Karpas-422 (cell line): ENCODE measurements around the gene SULT1C4. TPM values are rescaled to one million over a fixed set of nuclear protein-coding genes. Genes with fewer than 3 reads are reported as not detected.

Experiments
- DNase-seq: peaks from one replicate; pipeline ENCODE4 v3.0.0-alpha.2; 2015
- H2AFZ ChIP-seq: fragments of 200-600 bp; sonication (generic); 2 replicates; pipeline ENCODE4 v1.6.1; 2014; ENCODE audit warnings: antibody characterized with exemption, low read length, mixed read lengths
- H3K27ac ChIP-seq: fragments of 200-600 bp; sonication (generic); 2 replicates; pipeline ENCODE4 v1.5.1; 2014; ENCODE audit warnings: mild to moderate bottlenecking, low read length, moderate library complexity
- H3K27me3 ChIP-seq: fragments of 200-600 bp; sonication (generic); 2 replicates; pipeline ENCODE4 v1.6.1; 2014; ENCODE audit warnings: low read length, mixed read lengths
- H3K36me3 ChIP-seq: fragments of 200-600 bp; sonication (generic); 2 replicates; pipeline ENCODE4 v1.6.1; 2014; ENCODE audit warnings: low read length, mixed read lengths; ENCODE audit not compliant: insufficient read depth
- H3K4me1 ChIP-seq: fragments of 200-600 bp; sonication (generic); 2 replicates; pipeline ENCODE4 v1.6.1; 2014; ENCODE audit warnings: mild to moderate bottlenecking, low read length, mixed read lengths
- H3K4me2 ChIP-seq: fragments of 200-600 bp; sonication (generic); 2 replicates; pipeline ENCODE4 v1.6.1; 2014; ENCODE audit warnings: low read length, low read depth, mild to moderate bottlenecking; ENCODE audit not compliant: poor library complexity, severe bottlenecking
- H3K4me3 ChIP-seq: fragments of 200-600 bp; sonication (generic); 2 replicates; pipeline ENCODE4 v1.5.1; 2014; ENCODE audit warnings: mild to moderate bottlenecking, antibody characterized with exemption, low read length, mixed read lengths
- H3K79me2 ChIP-seq: fragments of 200-600 bp; sonication (generic); 2 replicates; pipeline ENCODE4 v1.6.1; 2014; ENCODE audit warnings: mild to moderate bottlenecking, low read length, mixed read lengths
- H3K9ac ChIP-seq: fragments of 200-600 bp; sonication (generic); 2 replicates; pipeline ENCODE4 v1.6.0; 2014; ENCODE audit warnings: low read length
- H3K9me2 ChIP-seq: fragments of 200-600 bp; sonication (generic), shearing (Covaris generic); replicated peaks from 2 replicates; pipeline ENCODE4 v1.6.0; 2014; ENCODE audit warnings: mild to moderate bottlenecking, low read length, moderate library complexity; ENCODE audit not compliant: insufficient read depth
- H3K9me3 ChIP-seq: fragments of 300-700, 200-600 bp; sonication (generic); 2 replicates; pipeline ENCODE4 v1.6.1; 2014; ENCODE audit warnings: low read length, mixed read lengths
- H4K20me1 ChIP-seq: fragments of 200-600 bp; sonication (generic); 2 replicates; pipeline ENCODE4 v1.6.1; 2014; ENCODE audit warnings: mild to moderate bottlenecking, antibody characterized with exemption, low read length, low read depth; ENCODE audit not compliant: insufficient read depth
- total RNA-seq: library from RNA; depleted of rRNA; stranded (reverse); fragments of >200 nt; shearing (Covaris generic); gene quantifications from 2 replicates; pipeline ENCODE4 v1.2.3, GENCODE V29; 2014; ENCODE audit warnings: low replicate concordance

Gene SULT1C4
- total RNA-seq, 1 experiment from 2014 or later = not detected

GRCh38 chr2:108413711-108414095, 35.9 kb downstream of the SULT1C4 start:
- Histone ChIP-seq H3K9me2 (no peaks in the 10 kb centered on the region), H3K4me2 (no peak overlapping the region), H3K27me3 (no peaks in the 10 kb centered on the region), H3K4me1 (no peaks in the 10 kb centered on the region), H2AFZ (no peak overlapping the region), H3K9ac (no peak overlapping the region), H3K9me3 (no peaks in the 10 kb centered on the region), H3K79me2 (no peaks in the 10 kb centered on the region), H3K4me3 (no peak overlapping the region), H3K27ac (no peak overlapping the region), H3K36me3 (no peaks in the 10 kb centered on the region), H4K20me1 (no peaks in the 10 kb centered on the region)
- no peak for DNase-seq

- H2AFZ ChIP-seq = no peak overlapping the region
- H3K27ac ChIP-seq = no peak overlapping the region
- H3K4me2 ChIP-seq = no peak overlapping the region
- no peaks in the 10 kb centered on the region for H3K27me3 ChIP-seq
- H3K4me3 ChIP-seq = no peak overlapping the region
- no peaks in the 10 kb centered on the region for H3K79me2 ChIP-seq
- no peak for DNase-seq
- H3K36me3 ChIP-seq = no peaks in the 10 kb centered on the region
- H3K9me3 ChIP-seq = no peaks in the 10 kb centered on the region
- H3K4me1 ChIP-seq = no peaks in the 10 kb centered on the region
- H3K9me2 ChIP-seq = no peaks in the 10 kb centered on the region
- no peaks in the 10 kb centered on the region for H4K20me1 ChIP-seq
- H3K9ac ChIP-seq = no peak overlapping the region
These were observed 36.6 kb downstream of the SULT1C4 start for GRCh38 chr2:108414256-108414876.

- DNase-seq = no peak
- H2AFZ ChIP-seq = no peak overlapping the region
These were observed 37.2 kb downstream of the SULT1C4 start for GRCh38 chr2:108414945-108415344.

DNA sequence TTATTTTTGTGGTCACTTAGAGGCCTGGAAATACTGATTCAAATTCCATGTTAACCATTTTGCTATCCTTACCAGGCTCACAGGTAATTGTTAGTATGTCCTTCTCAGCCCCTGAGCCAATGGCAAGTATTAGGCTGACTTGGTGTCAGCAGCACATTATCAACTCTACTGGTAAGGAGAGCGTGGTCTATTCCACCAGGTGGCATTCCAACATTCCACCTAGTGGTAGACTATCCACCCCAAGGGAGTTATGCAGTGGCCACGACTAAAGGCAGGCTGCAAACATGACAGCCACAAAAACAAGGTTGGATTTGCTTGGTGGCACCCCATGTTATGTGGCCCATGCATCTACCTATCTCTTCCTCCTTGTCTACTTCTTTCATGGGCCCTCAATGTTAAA, 39.5 kb downstream of the SULT1C4 start:
- H3K4me1 ChIP-seq = no peaks in the 10 kb centered on the region
- DNase-seq = no peak
- H3K4me3 ChIP-seq = no peak overlapping the region
- no peaks in the 10 kb centered on the region for H4K20me1 ChIP-seq
- no peak overlapping the region for H3K4me2 ChIP-seq
- no peaks in the 10 kb centered on the region for H3K9me3 ChIP-seq
- H3K9ac ChIP-seq = no peak overlapping the region
- no peaks in the 10 kb centered on the region for H3K79me2 ChIP-seq
- no peak overlapping the region for H3K27ac ChIP-seq
- H3K27me3 ChIP-seq = no peaks in the 10 kb centered on the region
- no peaks in the 10 kb centered on the region for H3K36me3 ChIP-seq
- no peak overlapping the region for H2AFZ ChIP-seq
- no peaks in the 10 kb centered on the region for H3K9me2 ChIP-seq

More at GRCh38 chr2:108414945-108415344, 37.2 kb downstream of the SULT1C4 start:
- Histone ChIP-seq H3K9me2 (no peaks in the 10 kb centered on the region), H3K79me2 (no peaks in the 10 kb centered on the region), H3K9me3 (no peaks in the 10 kb centered on the region), H3K36me3 (no peaks in the 10 kb centered on the region), H3K4me3 (no peak overlapping the region), H3K4me1 (no peaks in the 10 kb centered on the region), H3K9ac (no peak overlapping the region), H3K27me3 (no peaks in the 10 kb centered on the region), H3K4me2 (no peak overlapping the region), H4K20me1 (no peaks in the 10 kb centered on the region), H3K27ac (no peak overlapping the region)

DNA sequence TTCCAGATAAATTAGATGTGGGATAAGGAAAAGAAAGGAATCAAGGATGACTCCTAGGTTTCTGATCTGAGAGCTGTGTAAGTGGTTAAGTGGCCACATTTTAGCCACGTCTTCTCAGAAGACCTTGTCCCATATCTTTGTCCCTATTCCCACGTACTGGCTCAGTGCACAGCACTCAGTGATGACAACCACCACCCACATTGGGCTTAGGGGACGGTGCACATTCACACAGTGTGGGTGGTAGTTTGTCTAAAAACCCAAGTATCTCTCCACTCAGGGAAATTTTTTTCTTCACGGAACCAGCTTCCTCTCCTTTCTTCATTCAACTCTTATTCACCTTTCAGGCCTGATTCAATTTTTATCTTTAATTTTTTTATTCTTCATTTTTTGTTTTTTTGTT, 40.7 kb downstream of the SULT1C4 start:
- H3K79me2 ChIP-seq = no peaks in the 10 kb centered on the region
- H3K36me3 ChIP-seq = no peaks in the 10 kb centered on the region
- no peak overlapping the region for H3K4me2 ChIP-seq
- H3K9me3 ChIP-seq = no peaks in the 10 kb centered on the region
- no peaks in the 10 kb centered on the region for H4K20me1 ChIP-seq
- no peaks in the 10 kb centered on the region for H3K27me3 ChIP-seq
- H3K9me2 ChIP-seq = no peaks in the 10 kb centered on the region
- DNase-seq = no peak
- no peak overlapping the region for H3K9ac ChIP-seq
- H3K4me1 ChIP-seq = no peaks in the 10 kb centered on the region
- no peak overlapping the region for H3K27ac ChIP-seq
- no peak overlapping the region for H2AFZ ChIP-seq
- no peak overlapping the region for H3K4me3 ChIP-seq

- no peak overlapping the region for H3K9ac ChIP-seq
- H3K9me3 ChIP-seq = no peaks in the 10 kb centered on the region
- no peaks in the 10 kb centered on the region for H3K36me3 ChIP-seq
- H3K4me2 ChIP-seq = no peak overlapping the region
- H3K4me3 ChIP-seq = no peak overlapping the region
- H3K9me2 ChIP-seq = no peaks in the 10 kb centered on the region
- H3K27me3 ChIP-seq = no peaks in the 10 kb centered on the region
- no peak overlapping the region for H2AFZ ChIP-seq
- no peaks in the 10 kb centered on the region for H3K79me2 ChIP-seq
- no peaks in the 10 kb centered on the region for H4K20me1 ChIP-seq
- no peak overlapping the region for H3K27ac ChIP-seq
- no peak for DNase-seq
- no peaks in the 10 kb centered on the region for H3K4me1 ChIP-seq
These were observed 45.3 kb downstream of the SULT1C4 start for GRCh38 chr2:108423067-108423466.

- Histone ChIP-seq H3K4me1 (no peaks in the 10 kb centered on the region), H4K20me1 (no peaks in the 10 kb centered on the region), H3K4me2 (no peak overlapping the region), H3K9me2 (no peaks in the 10 kb centered on the region), H3K4me3 (no peak overlapping the region), H3K79me2 (no peaks in the 10 kb centered on the region), H2AFZ (no peak overlapping the region), H3K9ac (no peak overlapping the region), H3K36me3 (no peaks in the 10 kb centered on the region), H3K27ac (no peak overlapping the region), H3K9me3 (no peaks in the 10 kb centered on the region), H3K27me3 (no peaks in the 10 kb centered on the region)
- DNase-seq = no peak
These were observed 45.9 kb downstream of the SULT1C4 start for GRCh38 chr2:108423502-108424251.

- Histone ChIP-seq H3K36me3 (no peaks in the 10 kb centered on the region), H3K27me3 (no peaks in the 10 kb centered on the region), H3K4me1 (no peaks in the 10 kb centered on the region), H2AFZ (no peak overlapping the region), H3K79me2 (no peaks in the 10 kb centered on the region), H3K9me3 (no peaks in the 10 kb centered on the region), H3K27ac (no peak overlapping the region), H3K4me2 (no peak overlapping the region), H3K9me2 (no peaks in the 10 kb centered on the region), H4K20me1 (no peaks in the 10 kb centered on the region), H3K4me3 (no peak overlapping the region), H3K9ac (no peak overlapping the region)
- DNase-seq = no peak
These were observed 50.7 kb downstream of the SULT1C4 start for GRCh38 chr2:108428286-108429009.
